Bronchial epithelial cell (primary cell): Measurements from ENCODE around the gene RBFOX2. TPM values are rescaled to one million over a fixed set of nuclear protein-coding genes. Genes with fewer than 3 reads are reported as not detected.

Experiments
- DNase-seq: peaks from one replicate; pipeline ENCODE4 v3.0.0-alpha.2; 2010; ENCODE audit warnings: low read depth
- FAIRE-seq: peaks from 2 replicates; lab custom pipeline; 2011; peaks lifted over from hg19 to GRCh38; lab: Jason Lieb, UNC
- H3K27me3 ChIP-seq: 2 replicates; pipeline ENCODE4 v1.5.1; 2011; ENCODE audit warnings: low read length; ENCODE audit not compliant: control insufficient read depth, insufficient read depth
- H3K36me3 ChIP-seq: 2 replicates; pipeline ENCODE4 v1.5.1; 2011; ENCODE audit warnings: low read length; ENCODE audit not compliant: control insufficient read depth, insufficient read depth
- H3K4me3 ChIP-seq: 2 replicates; pipeline ENCODE4 v1.5.1; 2011; ENCODE audit warnings: mild to moderate bottlenecking, low read depth, low read length, control low read depth
- total RNA-seq: library from RNA; depleted of rRNA; stranded (reverse); fragments of >200 nt; gene quantifications from 2 replicates; pipeline ENCODE4 v1.2.1, GENCODE V29; 2014
- TF ChIP-seq, protein P1 (sequence below): IDR thresholded peaks from 2 replicates; pipeline ENCODE4 v1.5.1; 2011; ENCODE audit warnings: mild to moderate bottlenecking, moderate library complexity, low read length, control low read depth, inconsistent platforms; ENCODE audit not compliant: insufficient read depth, severe bottlenecking

RBFOX2 gene
- total RNA-seq, 1 donor from 2014 or later: 69.5 TPM

GRCh38 chr22:35864545-35865165, 164.0 kb downstream of the RBFOX2 start:
- H3K27me3 ChIP-seq: no peaks in the 10 kb centered on the region
- TF ChIP-seq, protein P1, sequence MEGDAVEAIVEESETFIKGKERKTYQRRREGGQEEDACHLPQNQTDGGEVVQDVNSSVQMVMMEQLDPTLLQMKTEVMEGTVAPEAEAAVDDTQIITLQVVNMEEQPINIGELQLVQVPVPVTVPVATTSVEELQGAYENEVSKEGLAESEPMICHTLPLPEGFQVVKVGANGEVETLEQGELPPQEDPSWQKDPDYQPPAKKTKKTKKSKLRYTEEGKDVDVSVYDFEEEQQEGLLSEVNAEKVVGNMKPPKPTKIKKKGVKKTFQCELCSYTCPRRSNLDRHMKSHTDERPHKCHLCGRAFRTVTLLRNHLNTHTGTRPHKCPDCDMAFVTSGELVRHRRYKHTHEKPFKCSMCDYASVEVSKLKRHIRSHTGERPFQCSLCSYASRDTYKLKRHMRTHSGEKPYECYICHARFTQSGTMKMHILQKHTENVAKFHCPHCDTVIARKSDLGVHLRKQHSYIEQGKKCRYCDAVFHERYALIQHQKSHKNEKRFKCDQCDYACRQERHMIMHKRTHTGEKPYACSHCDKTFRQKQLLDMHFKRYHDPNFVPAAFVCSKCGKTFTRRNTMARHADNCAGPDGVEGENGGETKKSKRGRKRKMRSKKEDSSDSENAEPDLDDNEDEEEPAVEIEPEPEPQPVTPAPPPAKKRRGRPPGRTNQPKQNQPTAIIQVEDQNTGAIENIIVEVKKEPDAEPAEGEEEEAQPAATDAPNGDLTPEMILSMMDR: no peak
- no peak overlapping the region for H3K4me3 ChIP-seq
- H3K36me3 ChIP-seq: no peaks in the 10 kb centered on the region
- DNase-seq (no peak), FAIRE-seq (no peak)

DNA sequence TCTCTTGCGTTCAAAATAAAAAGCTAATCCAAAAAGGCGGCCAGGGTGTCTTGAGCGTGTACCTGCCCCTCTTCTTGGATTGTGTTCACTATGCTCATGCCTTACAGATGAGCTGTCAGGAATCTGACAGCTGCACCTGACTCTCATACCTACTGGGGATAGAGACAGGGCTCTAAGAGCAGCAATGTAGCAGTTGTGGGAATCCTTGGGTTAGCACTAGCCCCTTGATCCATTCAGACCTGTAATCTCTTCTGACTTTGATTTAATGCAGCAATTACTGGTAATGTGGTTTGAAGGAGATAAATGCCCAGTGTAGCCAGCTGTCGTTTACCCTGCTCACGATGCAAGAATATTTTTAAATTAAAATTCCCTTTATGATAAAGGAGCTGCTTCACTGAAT, 165.2 kb downstream of the RBFOX2 start:
- Histone ChIP-seq H3K36me3 (no peaks in the 10 kb centered on the region), H3K27me3 (no peaks in the 10 kb centered on the region), H3K4me3 (no peak overlapping the region)
- TF ChIP-seq, protein P1: no peak
- DNase-seq (no peak), FAIRE-seq (no peak)

DNA sequence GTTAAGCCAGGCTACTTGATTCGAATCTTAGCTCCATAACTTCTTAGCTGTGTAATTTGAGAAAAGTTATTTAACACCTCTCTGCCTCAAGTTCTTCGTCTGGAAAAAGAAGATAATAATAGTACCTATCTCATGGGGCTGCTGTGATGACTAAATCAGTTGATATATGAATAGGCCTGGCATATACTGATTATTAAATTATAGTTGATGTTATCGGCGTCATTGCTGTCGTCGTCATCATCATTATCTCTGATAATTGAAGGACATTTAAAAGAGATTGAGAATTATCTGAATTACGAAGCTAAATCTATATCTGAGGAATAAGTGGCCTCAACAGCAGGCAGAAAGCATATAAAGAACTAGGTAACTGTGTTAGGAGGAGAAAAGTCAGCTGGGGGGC, 165.9 kb downstream of the RBFOX2 start:
- TF ChIP-seq, protein P1: no peak
- no peak overlapping the region for H3K4me3 ChIP-seq
- H3K36me3 ChIP-seq: no peaks in the 10 kb centered on the region
- H3K27me3 ChIP-seq: no peaks in the 10 kb centered on the region
- DNase-seq (no peak), FAIRE-seq (no peak)

DNA sequence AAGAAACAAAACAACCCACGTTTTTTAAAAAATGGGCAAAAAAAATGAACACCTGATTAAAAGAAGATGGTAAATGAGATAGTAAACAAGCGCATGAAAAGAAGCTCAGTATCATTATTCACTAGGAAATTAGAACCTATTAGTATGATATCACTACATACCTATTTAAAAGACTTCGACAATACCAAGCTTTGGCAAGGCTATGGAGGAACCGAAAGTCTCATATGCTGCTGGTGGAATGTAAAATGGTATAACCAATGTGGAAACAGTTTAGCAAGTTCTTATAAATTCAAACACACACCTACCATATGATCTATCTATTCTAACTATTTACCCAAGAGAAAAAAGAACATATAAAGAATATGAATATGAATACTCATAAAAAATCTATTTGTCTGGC, 167.2 kb downstream of the RBFOX2 start:
- TF ChIP-seq, protein P1: no peak
- FAIRE-seq: no peak
- H3K27me3 ChIP-seq: no peaks in the 10 kb centered on the region
- no peak for DNase-seq
- no peaks in the 10 kb centered on the region for H3K36me3 ChIP-seq
- H3K4me3 ChIP-seq: no peak overlapping the region

- no peaks in the 10 kb centered on the region for H3K27me3 ChIP-seq
- no peaks in the 10 kb centered on the region for H3K36me3 ChIP-seq
- TF ChIP-seq, protein P1: no peak
- H3K4me3 ChIP-seq: no peak overlapping the region
- FAIRE-seq (no peak), DNase-seq (no peak)
Observed at GRCh38 chr22:35860837-35861236, 167.8 kb downstream of the RBFOX2 start.
